ENCODE data around the gene GLT6D1.

DNA sequence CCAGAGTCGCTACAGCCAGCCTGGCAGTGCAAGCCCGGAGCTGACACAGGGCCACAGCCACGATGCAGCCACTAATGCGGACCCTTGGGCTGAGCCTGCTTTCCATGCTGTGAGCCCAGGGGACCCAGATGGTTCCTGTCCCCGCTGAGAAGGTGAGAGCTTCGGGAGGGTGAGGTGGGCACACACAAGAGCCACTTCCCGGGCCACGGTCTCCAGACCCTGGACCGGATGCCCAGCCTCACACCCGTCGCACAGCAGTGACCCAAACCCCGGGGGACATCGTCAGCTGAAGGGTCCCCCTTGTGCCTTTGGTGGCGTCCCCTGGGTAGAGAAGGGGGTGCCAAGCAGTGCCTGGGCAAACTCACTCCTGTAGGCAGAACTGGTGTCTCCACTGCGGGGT is 64.4 kb downstream of the GLT6D1 start:
- TF ChIP-seq, protein P1, sequence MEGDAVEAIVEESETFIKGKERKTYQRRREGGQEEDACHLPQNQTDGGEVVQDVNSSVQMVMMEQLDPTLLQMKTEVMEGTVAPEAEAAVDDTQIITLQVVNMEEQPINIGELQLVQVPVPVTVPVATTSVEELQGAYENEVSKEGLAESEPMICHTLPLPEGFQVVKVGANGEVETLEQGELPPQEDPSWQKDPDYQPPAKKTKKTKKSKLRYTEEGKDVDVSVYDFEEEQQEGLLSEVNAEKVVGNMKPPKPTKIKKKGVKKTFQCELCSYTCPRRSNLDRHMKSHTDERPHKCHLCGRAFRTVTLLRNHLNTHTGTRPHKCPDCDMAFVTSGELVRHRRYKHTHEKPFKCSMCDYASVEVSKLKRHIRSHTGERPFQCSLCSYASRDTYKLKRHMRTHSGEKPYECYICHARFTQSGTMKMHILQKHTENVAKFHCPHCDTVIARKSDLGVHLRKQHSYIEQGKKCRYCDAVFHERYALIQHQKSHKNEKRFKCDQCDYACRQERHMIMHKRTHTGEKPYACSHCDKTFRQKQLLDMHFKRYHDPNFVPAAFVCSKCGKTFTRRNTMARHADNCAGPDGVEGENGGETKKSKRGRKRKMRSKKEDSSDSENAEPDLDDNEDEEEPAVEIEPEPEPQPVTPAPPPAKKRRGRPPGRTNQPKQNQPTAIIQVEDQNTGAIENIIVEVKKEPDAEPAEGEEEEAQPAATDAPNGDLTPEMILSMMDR (IDR thresholded peaks at IDR 0.05), result no peak
- no peak for TF ChIP-seq POLR2A (IDR thresholded peaks at IDR 0.05)

All from gastroesophageal sphincter (tissue), 3 donors.